ENCODE data around the gene ACACA.
"Not testable (repeated sequence)": the region's sequence is repeated elsewhere in the genome, so short reads cannot be mapped to it uniquely, and the experiment has no call there.

Gene ACACA

DNA sequence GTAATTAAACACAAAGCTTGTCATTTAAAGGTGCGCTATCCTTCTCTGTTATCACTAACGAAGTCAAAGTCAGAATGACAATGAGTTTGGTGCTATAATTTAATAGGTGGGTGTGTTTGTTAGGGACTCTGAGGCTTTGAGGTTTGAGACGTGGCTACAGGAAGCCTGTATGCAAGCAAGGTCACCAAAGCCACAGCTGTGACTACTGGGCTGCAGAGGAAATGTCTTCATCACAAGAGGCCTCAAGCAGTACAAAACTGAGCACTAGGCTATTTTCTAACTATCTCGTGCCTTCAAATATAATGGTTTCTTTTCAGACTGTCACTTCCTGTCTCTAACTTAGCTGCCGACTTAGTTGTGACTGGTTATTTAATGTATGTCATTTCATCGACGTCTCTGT is 316.7 kb downstream of the ACACA start:
- DNase-seq = no peak

DNA sequence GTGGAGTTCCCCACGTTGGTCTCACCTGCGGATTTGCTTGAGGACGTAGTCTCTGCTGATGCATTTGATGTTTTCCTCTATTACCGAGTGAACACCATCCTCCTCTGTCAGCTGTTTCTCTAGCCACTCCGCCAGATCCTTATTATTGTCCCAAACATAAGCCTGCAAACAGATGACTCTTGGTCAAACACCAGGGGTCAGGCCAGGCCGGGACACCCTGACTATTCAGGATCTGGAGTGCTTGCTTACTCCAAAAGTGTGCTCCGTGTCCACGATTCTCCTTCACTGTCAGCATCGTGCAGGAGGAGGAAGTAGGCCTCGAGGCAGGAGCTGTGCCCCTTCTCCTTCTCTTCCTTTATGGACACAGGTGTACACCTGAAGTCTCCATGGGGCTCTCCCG is 317.7 kb downstream of the ACACA start:
- DNase-seq = no peak

DNA sequence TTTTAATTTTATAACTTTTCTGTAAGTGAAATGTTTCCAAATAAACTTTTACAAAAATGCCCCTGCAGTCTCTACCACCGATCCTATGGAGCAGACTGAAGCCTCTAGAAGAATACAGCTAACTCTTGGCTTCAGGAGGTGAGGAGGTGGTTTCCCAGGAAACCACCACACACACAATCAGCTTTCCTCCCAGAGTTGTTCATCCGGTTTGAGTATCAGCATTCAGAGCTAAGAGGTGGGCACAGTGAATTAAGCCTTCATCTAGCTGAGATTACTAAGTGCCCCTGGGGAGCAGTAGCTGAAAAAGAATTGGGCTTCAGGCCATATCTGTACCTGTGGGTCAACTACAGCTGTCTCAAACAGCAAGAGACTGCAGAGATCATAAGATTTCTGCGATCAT is 318.2 kb downstream of the ACACA start:
- peak; percentile 96 for DNase-seq

DNA sequence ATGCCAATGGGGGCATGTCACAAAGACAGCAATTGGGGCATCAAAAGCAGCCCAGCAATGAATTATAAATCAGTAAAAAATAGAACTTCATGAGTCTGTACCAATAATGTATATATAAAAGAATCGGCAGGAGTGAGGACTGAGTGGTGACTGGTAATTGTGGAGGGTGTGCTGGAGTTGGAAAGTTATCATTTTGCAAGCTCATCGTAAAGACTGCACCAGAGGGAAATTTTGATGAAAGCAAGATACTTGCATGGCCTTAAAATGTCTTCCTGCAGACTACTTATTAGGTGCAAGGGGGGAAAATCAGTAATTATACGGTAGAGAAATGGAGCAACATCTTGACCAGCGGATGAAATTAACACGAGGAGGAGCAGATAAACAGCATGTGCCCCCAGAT is 319.0 kb downstream of the ACACA start:
- DNase-seq = no peak

DNA sequence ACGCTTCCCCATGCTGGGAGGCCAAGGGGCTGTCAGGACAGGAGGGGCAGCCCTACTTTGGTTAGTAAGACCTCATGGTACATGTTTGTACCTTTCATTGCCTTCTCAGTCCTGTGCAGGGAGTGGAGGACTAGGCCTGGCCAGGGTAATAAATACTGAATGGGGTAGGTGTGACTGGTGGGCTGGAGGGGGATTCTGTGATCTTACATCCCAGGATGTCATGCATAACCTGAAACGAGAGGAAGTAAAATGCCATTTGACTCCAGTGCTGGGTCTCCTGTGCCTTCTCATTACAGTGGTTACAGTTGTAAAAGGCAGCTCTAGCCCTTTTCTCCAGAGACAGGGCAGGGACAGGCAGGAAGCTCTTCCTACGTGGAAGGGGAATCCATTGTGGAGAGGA is 319.7 kb downstream of the ACACA start:
- no peak for DNase-seq

DNA sequence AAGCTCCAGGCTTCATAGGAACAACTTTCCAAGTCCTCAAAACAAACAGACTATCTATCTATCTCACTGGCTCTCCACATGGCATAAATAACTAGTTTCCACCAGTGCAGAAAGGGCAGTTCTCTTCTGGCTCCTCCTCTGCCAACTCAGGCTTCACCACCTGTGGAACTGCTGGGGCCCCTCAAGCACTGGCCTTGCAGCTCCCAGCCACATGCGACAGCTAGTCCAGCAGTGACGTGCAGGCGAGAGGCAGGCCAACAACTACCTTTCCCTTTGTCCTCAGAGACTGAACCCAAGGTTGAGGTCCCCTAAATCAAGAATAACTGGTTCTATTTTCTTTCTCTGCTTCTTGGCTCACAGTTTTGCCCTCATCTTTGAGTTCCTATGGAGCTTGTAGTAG is 320.3 kb downstream of the ACACA start:
- no peak for DNase-seq

DNA sequence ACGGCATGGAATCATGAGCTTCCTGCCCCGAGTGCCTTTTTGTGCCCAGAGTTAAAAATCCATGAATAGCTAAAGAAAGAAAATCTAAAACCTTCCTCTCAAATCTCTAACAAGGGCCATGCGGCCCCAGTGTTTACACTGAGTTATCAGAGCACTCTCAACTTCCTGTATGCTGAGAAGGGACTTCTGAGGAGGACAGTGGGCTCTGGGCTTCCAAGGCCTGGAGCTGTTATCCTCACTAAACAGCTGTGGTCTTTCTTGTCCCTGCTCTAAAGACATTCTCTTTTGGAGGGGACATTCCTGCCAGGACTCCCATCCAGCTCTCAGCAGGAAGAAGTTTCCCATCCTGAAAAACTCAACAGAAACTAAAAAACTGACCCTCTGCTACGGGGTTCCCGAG is 322.3 kb downstream of the ACACA start:
- no peak for DNase-seq

DNA sequence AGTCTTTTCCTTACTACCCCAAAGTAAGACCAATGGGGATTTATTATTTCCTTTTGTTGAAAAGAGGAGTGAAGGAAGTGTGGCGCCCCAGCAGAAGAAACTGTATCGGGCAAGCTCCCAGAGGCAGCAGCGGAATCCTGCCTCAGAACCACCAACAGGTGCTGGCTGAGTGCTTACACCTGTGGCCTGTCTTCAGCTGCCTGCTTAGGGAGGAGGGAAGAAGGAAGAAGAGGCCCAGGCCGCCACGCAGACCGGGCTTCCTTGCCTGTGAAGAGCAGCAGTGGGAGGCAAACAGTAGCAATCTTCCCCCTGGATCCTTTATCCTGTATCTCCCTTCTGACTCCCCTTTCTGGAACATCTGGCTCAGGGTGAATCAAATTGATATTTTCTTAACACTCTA is 323.2 kb downstream of the ACACA start:
- DNase-seq = no peak

DNA sequence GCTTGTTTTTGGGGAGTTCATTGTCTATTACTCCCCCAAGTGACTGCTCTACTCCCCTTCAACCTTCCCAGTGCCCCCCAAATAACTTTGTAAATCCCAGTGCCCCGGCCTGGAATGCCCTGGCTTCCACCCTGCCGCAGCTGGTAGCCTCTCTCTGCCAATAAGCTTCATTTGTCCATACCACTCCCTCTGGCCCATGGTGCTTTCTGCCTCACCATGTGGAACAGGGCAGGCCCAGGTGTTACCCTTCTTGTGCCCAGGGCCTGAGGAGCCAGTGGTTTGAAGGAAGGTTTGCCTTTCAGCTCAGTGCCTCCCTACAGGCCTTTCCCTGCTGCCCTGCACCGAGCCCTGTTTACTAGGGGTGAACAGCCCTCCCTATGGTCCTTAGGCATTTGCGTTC is 323.7 kb downstream of the ACACA start:
- DNase-seq = no peak

DNA sequence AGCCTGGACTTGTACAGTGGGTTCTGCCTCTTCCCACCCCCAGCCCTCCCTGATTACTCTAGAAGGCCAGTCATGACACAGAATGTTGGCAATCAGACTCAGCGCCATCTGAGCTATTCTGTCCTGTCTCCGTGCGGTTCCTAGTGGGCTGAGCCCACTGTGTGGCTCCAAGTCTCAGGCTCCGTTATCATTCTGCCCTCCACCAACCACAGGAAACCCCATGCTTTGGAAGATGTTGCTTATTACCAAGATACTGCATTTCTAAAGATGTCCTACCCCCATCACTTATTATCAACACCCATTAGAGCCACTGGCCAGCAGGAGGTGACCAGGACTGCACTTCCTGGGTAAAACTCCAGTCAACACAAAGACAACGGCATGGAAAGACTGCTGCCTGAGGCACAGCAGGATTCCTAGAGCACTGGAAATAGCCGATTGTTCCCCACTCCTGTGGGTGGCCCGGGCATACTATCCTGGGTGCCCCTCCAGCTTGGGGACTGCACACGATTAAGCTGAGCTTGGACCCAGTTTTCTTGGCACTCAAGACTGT is 324.2 kb downstream of the ACACA start:
- no peak for DNase-seq

DNA sequence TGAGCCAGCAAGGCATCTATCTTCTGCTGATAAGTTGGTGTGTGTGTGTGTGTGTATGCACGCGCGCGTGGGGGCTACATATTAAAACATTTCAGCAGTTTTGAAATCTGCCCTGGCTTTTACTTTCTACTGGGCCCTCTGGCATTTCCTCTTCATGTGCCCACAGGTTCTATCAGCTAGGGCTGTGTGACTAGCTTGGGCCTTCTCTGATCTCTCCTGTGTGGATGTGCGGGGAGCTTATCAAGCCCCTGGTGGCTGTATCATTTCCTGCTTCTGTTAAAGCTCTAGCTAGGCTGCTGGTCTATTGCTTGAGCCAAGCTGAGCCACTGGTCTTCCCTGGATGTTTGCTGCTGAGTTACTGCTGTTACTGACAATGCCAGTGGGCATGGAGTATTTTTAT is 325.3 kb downstream of the ACACA start:
- no peak for DNase-seq

DNA sequence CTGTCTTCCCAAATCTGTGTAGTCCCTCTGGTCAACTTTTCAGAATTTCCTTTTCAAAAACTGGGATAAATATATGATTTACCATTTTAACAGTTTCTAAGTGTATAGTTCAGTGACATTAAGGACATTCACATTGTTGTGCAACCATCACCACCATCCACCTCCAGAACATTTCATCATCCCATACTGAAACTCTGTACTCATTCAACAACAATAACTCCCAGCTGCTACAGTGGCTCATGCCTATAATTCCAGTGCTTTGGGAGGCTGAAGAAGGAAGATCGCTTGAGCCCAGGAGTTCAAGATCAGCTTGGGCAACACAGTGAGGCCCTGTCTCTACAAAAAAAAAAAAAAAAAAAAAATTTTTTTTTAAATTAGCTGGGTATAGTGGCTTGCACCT is 326.9 kb downstream of the ACACA start:
- no peak for DNase-seq

DNA sequence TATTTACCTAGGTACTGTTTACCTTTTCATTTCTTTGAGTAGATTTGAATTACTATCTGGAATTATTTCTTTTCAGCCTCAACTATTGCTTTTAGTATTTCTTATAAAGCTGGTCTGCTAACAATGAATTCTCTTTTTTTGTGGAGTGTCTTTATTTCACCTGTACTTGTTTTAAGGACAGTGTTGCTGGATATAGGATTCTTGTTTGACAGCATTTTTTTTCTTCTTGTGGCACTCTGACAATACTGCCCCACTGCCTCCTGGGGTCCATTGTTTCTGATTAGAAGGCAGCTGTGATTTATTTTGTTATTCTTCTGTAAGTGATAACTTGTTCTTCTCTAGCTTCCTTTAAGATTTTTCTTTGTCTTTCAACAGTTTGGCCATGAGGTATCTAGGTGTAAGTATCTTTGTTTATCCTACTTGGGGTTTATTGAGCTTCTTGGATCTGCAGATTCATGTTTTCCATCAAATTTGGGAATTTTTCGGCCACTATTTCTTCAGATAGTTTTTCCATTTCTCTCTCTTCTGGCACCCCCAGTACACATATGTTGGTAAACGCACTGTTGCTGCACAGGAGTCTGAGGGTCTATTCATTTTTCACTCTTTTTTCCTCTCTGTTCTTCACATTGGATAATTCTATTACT is 327.4 kb downstream of the ACACA start:
- DNase-seq = no peak

DNA sequence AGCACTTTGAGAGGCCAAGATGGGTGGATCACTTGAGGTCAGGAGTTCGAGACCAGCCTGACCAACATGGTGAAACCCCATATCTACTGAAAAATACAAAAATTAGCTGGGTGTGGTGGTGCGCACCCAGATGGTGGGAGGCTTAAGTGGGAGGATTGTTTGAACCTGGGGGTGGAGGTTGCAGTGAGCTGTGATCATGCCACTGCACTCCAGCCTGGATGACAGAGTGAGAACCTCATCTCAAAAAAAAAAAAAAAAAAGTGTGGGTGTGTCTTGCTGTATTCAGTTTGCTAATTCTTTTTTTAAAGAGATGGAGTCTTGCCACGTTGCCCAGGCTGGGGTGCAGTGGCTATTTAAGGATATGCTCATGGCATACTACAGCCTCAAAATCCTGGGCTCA is 333.2 kb downstream of the ACACA start:
- DNase-seq = not testable (repeated sequence)

DNA sequence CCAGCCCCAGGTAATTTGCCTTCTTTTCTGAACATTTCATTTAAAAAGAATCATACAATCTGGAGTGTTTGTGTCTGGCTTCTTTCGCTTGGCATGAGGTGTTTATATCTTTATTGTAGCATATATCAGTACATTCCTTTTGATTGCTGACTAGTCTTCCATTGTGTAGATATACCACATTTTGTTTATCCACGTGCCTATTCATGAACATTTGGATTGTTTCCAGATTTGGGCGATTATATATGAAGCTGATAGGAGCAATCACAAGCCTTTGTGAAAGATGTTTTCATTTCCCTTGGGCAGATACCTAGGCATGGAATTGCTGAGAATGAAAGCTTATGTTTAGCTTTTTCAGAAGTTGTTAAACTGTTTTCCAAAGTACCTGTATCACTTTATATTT is 337.5 kb downstream of the ACACA start:
- DNase-seq = no peak

DNA sequence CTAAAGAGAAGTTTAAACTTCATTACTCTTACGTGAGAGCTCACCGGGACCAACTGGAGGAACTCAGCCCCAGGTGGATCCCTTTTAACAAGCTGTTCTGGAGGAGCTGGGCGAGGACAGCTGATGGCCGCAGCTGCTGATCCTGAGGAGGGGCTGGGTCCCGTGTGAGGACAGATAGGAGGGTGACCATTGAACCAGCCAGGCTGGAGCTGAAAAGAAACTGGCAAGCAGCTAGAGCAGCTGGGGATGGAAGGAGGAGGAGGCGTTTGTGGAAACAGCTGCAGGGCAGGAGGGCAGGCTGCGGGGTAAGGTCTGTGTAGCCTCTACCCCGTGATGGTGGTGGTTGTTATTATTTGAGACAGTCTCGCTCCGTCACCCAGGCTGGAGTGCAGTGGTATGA is 338.4 kb downstream of the ACACA start:
- DNase-seq = no peak

DNA sequence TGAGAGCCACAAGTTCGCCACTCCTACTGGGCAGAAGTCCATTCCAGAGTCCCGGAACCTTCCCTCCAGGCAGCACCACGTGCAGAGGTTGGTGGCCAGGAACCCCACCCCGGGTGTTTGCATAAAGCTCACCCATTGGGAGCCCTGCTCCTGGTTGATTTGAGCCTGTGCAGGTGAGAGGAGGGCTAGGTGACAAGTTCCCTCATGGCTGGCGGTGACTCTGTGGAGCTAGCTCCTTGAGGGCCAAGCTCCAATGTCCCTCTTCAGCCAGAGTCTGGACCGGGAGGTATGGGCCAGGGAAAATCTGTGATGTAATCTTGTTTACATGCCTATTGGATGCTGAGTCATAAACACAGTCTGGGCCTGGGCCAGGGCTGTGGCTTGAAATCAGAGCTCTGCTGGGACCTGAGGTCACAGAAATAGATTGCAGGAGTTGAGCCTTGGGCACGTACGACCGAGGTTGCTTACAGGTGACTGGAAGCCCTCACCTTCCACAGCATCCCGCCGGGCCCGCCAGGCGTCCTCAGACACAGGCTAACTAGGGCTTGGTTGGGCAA is 339.0 kb downstream of the ACACA start:
- DNase-seq = peak; percentile 21

DNA sequence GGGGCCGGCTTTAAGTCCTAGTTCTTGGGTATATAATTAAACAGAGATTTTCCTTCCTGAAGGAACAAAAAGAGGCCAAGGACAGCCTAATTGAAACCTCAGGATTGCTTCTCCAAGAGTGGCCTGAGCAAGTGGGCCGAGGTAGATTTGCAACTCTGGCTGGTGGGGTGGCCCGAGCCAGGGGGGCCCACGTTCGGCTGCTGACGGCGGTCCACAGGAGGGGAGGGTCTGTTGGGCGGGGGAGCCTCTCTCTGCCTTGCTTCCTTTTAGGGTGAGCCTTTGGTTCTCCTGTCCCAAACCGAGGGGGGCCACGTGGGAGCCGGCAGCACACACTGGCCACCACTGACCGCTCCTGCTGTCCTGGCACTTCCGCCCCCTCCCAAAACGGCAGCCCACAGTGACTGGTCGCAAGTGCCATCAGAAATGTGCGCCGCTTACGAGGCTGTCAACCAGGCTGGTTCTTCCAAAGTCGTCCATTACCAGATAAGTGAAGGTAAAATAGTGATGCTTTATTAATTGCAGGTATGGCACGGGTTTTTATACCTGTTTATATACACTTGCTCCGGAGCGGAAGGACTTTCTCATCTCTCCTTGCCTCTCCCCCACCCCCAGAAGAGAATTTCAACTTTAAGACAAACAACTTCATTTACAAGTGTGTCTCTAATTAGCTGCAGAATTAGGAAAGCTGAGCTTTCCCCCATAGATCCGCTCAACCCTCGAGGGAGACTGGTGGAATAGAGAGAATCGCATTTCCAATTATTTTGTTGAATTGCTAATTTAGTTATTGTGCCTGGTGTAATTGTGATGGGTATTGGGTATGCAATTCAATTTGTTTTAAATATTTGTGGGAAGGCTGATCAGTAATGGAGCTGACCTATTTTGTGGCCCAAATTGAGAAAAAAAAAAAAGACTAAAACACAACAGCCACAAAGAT is 340.0 kb downstream of the ACACA start:
- no peak for DNase-seq

DNA sequence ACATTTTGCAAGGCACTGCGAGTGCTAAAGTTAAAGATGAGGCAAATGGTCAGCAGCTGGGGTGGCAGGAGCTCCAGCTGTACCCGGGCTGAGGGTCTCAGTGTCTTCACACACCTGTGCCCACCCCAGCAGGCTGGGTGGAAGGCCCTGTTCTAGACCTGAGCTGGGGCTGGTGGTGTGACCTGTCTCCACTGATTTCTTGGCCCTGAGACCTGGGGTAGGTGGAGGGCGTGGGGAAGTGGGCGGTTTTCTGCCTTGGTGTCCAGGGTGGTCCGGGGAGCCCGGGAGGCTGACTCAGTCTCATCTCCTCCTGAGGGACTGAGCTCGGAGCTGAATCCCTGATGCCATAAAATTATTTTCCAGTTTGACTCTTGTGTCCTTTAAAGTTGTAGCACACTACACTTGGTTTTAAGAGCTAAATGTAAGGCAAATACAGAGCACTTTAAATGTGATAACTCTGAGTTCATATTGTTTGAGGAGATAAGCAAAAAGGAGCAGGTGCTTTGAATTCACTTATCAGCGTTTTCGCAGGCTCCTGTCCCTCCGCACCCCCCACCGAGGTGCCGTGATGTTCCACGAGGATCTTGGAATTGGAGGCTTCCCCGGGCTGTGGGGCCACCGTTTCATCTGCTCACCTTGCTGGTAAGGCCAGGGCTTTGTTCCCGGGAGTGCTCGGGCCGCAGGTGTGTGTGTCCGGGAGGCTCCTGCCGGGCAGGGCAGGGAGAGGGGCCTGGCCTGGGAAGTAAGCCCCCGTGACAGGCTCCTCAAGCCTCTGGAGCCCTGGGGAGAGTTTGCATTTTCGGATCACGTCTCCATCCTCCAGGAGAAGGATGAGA is 340.9 kb downstream of the ACACA start:
- no peak for DNase-seq

DNA sequence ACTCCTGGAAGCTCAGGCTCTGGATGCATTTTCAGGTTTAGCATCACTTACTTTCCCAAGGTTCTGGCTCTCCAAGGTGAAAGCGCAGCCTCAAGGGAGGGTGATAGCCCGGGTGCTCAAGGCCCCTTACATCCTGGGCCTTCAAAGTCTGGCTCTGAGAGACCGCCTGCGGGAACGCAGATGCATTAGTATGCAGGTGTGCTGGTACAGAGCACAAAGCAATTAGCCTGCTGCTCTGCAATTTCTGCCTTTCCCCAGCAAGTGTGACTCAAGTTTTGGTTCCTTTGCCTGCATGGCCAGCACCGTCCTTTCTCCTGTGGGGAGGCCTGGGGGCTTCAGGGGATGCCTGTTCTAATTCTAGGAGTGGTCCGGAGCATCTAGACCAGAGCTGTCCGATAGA is 341.7 kb downstream of the ACACA start:
- no peak for DNase-seq

DNA sequence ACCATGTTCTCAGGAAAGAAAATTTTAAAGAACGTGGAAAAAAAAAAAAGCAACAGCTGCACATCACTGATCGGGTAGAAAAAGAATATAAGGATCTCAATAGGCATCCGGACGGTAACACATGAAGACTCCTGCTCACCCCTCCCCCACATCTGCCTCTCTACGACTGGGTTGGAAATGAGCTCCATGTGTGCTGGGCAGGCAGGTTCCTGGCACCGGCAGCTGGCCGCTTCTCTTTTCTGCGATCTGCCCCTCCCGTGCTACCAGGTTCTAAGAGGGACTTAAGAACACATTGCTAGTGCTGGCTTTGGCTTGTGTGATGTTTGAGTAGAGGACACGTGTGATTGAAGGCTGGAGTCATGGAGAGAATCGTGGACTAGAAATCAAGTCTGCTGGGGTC is 342.4 kb downstream of the ACACA start:
- no peak for DNase-seq

DNA sequence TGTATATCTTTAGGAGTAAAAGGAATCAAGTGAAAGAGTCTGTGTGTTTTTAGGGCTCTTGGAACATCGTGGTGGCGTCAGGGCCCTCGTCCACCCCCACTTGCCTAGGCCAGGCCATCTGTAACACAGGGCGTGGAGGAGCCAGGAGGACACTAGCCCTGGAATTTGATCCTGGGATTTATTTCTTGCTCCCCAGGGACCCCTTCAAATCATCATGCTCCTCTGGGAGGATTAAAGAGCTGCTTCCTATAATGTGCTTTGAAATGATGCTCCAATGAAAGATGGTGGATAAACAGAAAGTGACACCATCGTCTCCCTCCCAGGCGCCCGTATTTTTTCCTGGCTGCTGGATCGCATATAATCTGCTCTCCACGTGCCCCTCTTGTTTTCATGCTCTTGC is 344.6 kb downstream of the ACACA start:
- no peak for DNase-seq

DNA sequence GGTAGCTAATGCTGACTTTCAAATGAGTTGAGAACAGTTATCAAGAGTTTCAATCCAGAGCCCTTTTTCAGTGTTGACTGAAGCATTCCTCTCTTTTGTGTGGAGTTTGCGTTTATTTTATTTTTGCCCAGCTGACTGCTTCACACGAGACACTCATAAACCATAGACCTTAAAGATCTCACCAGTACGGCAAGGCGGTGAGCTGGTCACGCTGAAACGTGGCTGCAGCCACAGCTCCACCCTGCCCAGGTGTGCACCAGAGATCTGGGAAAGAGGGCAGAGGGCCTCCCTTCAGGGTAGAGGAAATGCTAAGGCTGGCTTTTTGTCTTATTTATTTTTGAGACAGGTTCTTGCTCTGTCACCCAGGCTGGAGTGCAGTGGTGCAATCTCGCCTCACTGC is 345.7 kb downstream of the ACACA start:
- no peak for DNase-seq
